K562 (cell line): ENCODE data around the gene CTSZ. TPM values are rescaled to one million over a fixed set of nuclear protein-coding genes. Genes with fewer than 3 reads are reported as not detected.

Experiments used
- ATF7 ChIP-seq: fragments of 450-650 bp; IDR thresholded peaks from 2 replicates; pipeline ENCODE4 v1.7.1; 2014; ENCODE audit warnings: mild to moderate bottlenecking, moderate library complexity
- BDP1 ChIP-seq: IDR thresholded peaks from 3 replicates; pipeline ENCODE4 v1.6.1; 2011; ENCODE audit not compliant: insufficient read length, insufficient read depth
- BHLHE40 ChIP-seq: IDR thresholded peaks from 2 replicates; pipeline ENCODE4 v1.6.1; 2011; ENCODE audit warnings: low read length, improper control_type of control experiment
- BRD9 ChIP-seq: fragments of 450-650 bp; IDR thresholded peaks from 2 replicates; pipeline ENCODE4 v1.6.1; 2018; ENCODE audit warnings: low read depth; ENCODE audit not compliant: partially characterized antibody
- ETV6 ChIP-seq, 3 experiments: fragments of 150-350 bp in 1 of 3; sonication (generic) in 1 of 3; formaldehyde crosslinking in 1 of 3; IDR thresholded peaks; 2 replicates each; pipeline versions ENCODE4 v1.6.1 to v1.8.0; 2014 to 2022; ENCODE audit warnings: borderline replicate concordance in 2 of 3, low read depth in 2 of 3, antibody characterized with exemption in 1 of 3, low read length in 1 of 3, mild to moderate bottlenecking in 1 of 3, missing genetic modification reagents in 1 of 3
- FOXM1 ChIP-seq, 2 experiments: fragments of 450-650 bp in 1 of 2; sonication (generic) in 1 of 2; formaldehyde crosslinking in 1 of 2; IDR thresholded peaks; 2 replicates each; pipeline versions ENCODE4 v1.6.1 to v1.9.0; 2017 to 2022; ENCODE audit warnings: low read depth in 2 of 2, mild to moderate bottlenecking in 2 of 2, missing genetic modification reagents in 1 of 2, moderate library complexity in 1 of 2
- HEY1 ChIP-seq: fragments of 250-450 bp; sonication (Bioruptor Pico); IDR thresholded peaks from 2 replicates; pipeline ENCODE4 v1.5.0; 2020; ENCODE audit warnings: mild to moderate bottlenecking, moderate library complexity, borderline replicate concordance
- ILF3 ChIP-seq: fragments of 450-650 bp; IDR thresholded peaks from 2 replicates; pipeline ENCODE4 v1.6.1; 2018; ENCODE audit warnings: antibody characterized with exemption, mild to moderate bottlenecking, moderate library complexity, borderline replicate concordance
- KLF1 ChIP-seq: fragments of 450-650 bp; IDR thresholded peaks from 2 replicates; pipeline ENCODE4 v1.6.1; 2016; ENCODE audit warnings: missing genetic modification characterization, missing compliant biosample characterization
- MNT ChIP-seq, 2 experiments: fragments of 450-650 bp; conservative IDR thresholded peaks; 2 replicates each; pipeline ENCODE4 v1.6.1; 2017; ENCODE audit warnings: mild to moderate bottlenecking in 2 of 2, moderate library complexity in 2 of 2
- MTA2 ChIP-seq: fragments of 450-650 bp; IDR thresholded peaks from 2 replicates; pipeline ENCODE4 v1.6.1; 2016; ENCODE audit warnings: low read depth
- PHF21A ChIP-seq: fragments of 450-650 bp; IDR thresholded peaks from 2 replicates; pipeline ENCODE4 v1.6.1; 2017; ENCODE audit warnings: low read depth, borderline replicate concordance
- POLR2A ChIP-seq: fragments of 450-650 bp; conservative IDR thresholded peaks from 2 replicates; pipeline ENCODE4 v1.6.1; 2016
- POLR2AphosphoS5 ChIP-seq: IDR thresholded peaks from 2 replicates; pipeline ENCODE4 v1.6.1; 2011; ENCODE audit warnings: mild to moderate bottlenecking, low read depth, low read length, moderate library complexity; ENCODE audit not compliant: control insufficient read depth, insufficient read depth
- SMAD4 ChIP-seq: fragments of 250-450 bp; sonication (Bioruptor Pico); conservative IDR thresholded peaks from 2 replicates; pipeline ENCODE4 v1.8.0; 2021; ENCODE audit warnings: inconsistent platforms, mild to moderate bottlenecking, moderate library complexity
- SOX6 ChIP-seq: fragments of 450-650 bp; IDR thresholded peaks from 2 replicates; pipeline ENCODE4 v1.6.1; 2014; ENCODE audit warnings: mild to moderate bottlenecking
- ZBTB2 ChIP-seq: fragments of 450-650 bp; IDR thresholded peaks from 2 replicates; pipeline ENCODE4 v1.6.1; 2016; ENCODE audit warnings: antibody characterized with exemption
- ZFP30 ChIP-seq: fragments of 250-450 bp; sonication (Bioruptor Pico); IDR thresholded peaks from 2 replicates; pipeline ENCODE4 v1.8.0; 2022; ENCODE audit warnings: moderate library complexity, mild to moderate bottlenecking, inconsistent platforms, borderline replicate concordance
- ZFPM2 ChIP-seq: fragments of 250-450 bp; sonication (Bioruptor Pico); IDR thresholded peaks from 2 replicates; pipeline ENCODE4 v1.5.1; 2022; ENCODE audit warnings: mild to moderate bottlenecking
- ZKSCAN3 ChIP-seq: fragments of 250-450 bp; sonication (Bioruptor Pico); IDR thresholded peaks from 2 replicates; pipeline ENCODE4 v1.4.0; 2020
- ZNF239 ChIP-seq: fragments of 250-450 bp; sonication (Bioruptor Pico); IDR thresholded peaks from 2 replicates; pipeline ENCODE4 v1.4.0; 2020; ENCODE audit warnings: mild to moderate bottlenecking
- ZNF592 ChIP-seq: fragments of 450-650 bp; IDR thresholded peaks from 2 replicates; pipeline ENCODE4 v1.6.1; 2017; ENCODE audit warnings: antibody characterized with exemption, mild to moderate bottlenecking
- polyA plus RNA-seq, 8 experiments: library from polyadenylated mRNA; depleted of rRNA in 4 of 8; stranded (reverse) in 5 of 8; unstranded in 3 of 8; fragments of >200 nt; fragmentation: Nextera tagmentation in 2 of 8; fragmentation: Illumina TruSeq in 1 of 8; extraction: Ambion mirVana in 2 of 8; extraction: Trizol in 1 of 8; gene quantifications; 2 replicates each; pipeline versions ENCODE4 v1.2.1 to v1.2.3, GENCODE V29; 2011 to 2014; ENCODE audit warnings: inconsistent platforms in 1 of 8, missing spikeins in 1 of 8
- total RNA-seq, 7 experiments: library from RNA; depleted of rRNA in 6 of 7; stranded (reverse); fragments of >200 nt in 6 of 7; fragmentation: Illumina TruSeq in 2 of 7; extraction: Trizol in 2 of 7; gene quantifications; 2 replicates each; pipeline versions ENCODE4 v1.2.1 to v1.2.3, GENCODE V29; 2011 to 2021; ENCODE audit warnings: low replicate concordance in 1 of 7

The CTSZ gene
- total and polyA plus RNA-seq, 9 of the 15 experiments (the other 6 are each of a cell fraction or from before 2014, with no cell fraction given) = 1.6 to 143 (median 82.8) TPM

- TF ChIP-seq ZKSCAN3 (CRISPR knock-in tag) = no peak
- no peak for TF ChIP-seq ZFP30
- TF ChIP-seq ETV6 (IDR thresholded peaks at IDR 0.05; ENCODE audit: borderline replicate concordance in 1 of 2, low read depth in 2 of 2, low read length in 1 of 2) = peak in 1 of 2 experiments; percentile 16; a peak in 1 of 4 replicates
- no peak for TF ChIP-seq ETV6 (CRISPR knock-in tag; IDR thresholded peaks at IDR 0.05; ENCODE audit: borderline replicate concordance)
- TF ChIP-seq MNT (conservative IDR thresholded peaks at IDR 0.05) = peak; percentile 46 to 79; a peak in 3 of 4 replicates
- TF ChIP-seq BDP1 = no peak
- TF ChIP-seq ZBTB2 = peak; percentile 71; the same call in 1 of the 2 replicates
- TF ChIP-seq KLF1 (tag) = no peak
- TF ChIP-seq ZNF592 = peak; percentile 54; the same call in 1 of the 2 replicates
- peak; percentile 86 for TF ChIP-seq SOX6
- peak; percentile 60; the same call in 1 of the 2 replicates for TF ChIP-seq SMAD4
- TF ChIP-seq POLR2A = peak; percentile 65
- TF ChIP-seq BHLHE40 = peak; percentile 57
- peak; percentile 98 for TF ChIP-seq POLR2AphosphoS5
- no peak for TF ChIP-seq BRD9
- TF ChIP-seq ILF3 = 0 out of 2 replicates have a peak, but pooled peaks have one; percentile 61
- peak; percentile 95 for TF ChIP-seq MTA2
- no peak for TF ChIP-seq PHF21A
- peak; percentile 42; the same call in 1 of the 2 replicates for TF ChIP-seq ATF7
- no peak for TF ChIP-seq ZFPM2 (CRISPR knock-in tag)
- TF ChIP-seq ZNF239 (CRISPR knock-in tag) = no peak
- TF ChIP-seq HEY1 (CRISPR knock-in tag) = no peak; the same call in 1 of the 2 replicates
- peak; percentile 92 for TF ChIP-seq FOXM1 (IDR thresholded peaks at IDR 0.05; ENCODE audit: low read depth)
- no peak for TF ChIP-seq FOXM1 (CRISPR knock-in tag; IDR thresholded peaks at IDR 0.05; ENCODE audit: low read depth)
These were observed 14.0 kb upstream of the CTSZ start (continued) for GRCh38 chr20:59020938-59021551.
